ENCODE data around the gene PHACTR2. TPM values are rescaled to one million over a fixed set of nuclear protein-coding genes. Genes with fewer than 3 reads are reported as not detected.

The PHACTR2 gene
- total RNA-seq, 2 donors from 2014 or later = 17.9 to 35.6 TPM

DNA sequence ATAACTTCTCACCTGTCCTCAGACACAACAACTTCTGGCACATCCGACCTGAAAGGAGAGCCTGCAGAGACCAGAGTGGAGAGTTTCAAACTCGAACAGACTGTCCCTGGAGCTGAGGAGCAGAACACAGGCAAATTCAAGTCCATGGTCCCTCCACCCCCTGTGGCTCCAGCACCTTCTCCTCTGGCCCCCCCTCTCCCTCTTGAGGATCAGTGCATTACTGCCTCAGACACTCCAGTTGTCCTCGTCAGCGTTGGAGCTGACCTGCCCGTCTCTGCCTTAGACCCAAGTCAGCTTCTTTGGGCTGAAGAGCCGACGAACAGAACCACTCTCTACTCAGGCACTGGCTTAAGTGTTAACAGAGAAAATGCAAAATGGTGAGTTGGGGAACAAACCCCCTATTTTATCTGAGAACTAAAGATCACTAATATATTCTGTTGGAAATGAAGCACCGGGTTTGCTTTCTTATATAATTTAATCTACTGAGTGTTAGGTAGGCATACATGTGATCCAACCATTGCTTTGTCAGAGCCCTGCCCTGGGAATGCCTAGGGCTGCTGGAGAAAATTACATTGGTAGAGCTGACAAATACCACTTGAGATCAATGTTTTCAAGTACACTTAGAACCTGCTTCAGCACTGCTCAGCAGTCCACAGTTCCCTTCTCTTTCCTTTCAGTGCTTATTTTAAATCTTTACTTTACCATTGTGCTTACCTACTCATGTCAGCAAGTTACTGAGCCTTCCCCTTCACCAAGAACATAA lies 87.8 kb downstream of the PHACTR2 start:
- Histone ChIP-seq H3K27ac (no peak overlapping the region), H3K9me3 (no peaks in the 10 kb centered on the region), H3K4me1 (no peaks in the 10 kb centered on the region), H3K36me3 (replicated peaks in 1 of 2; ENCODE audit: insufficient read depth in 1 of 2, low read depth in 2 of 2) (peaks cover 0 to 2% of the 10 kb centered on the region in 2 donors), H3K27me3 (no peaks in the 10 kb centered on the region), H3K4me3 (no peak overlapping the region)
- 85 to 87% methylated on average over 8 of the region's 8 CpGs for WGBS, 2 donors
- intact Hi-C loops (cut with DNase I) = no loop called here
- DNase-seq = no peak
- TF ChIP-seq, protein P1, sequence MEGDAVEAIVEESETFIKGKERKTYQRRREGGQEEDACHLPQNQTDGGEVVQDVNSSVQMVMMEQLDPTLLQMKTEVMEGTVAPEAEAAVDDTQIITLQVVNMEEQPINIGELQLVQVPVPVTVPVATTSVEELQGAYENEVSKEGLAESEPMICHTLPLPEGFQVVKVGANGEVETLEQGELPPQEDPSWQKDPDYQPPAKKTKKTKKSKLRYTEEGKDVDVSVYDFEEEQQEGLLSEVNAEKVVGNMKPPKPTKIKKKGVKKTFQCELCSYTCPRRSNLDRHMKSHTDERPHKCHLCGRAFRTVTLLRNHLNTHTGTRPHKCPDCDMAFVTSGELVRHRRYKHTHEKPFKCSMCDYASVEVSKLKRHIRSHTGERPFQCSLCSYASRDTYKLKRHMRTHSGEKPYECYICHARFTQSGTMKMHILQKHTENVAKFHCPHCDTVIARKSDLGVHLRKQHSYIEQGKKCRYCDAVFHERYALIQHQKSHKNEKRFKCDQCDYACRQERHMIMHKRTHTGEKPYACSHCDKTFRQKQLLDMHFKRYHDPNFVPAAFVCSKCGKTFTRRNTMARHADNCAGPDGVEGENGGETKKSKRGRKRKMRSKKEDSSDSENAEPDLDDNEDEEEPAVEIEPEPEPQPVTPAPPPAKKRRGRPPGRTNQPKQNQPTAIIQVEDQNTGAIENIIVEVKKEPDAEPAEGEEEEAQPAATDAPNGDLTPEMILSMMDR (IDR thresholded peaks at IDR 0.05) = no peak
- TF ChIP-seq POLR2A (IDR thresholded peaks at IDR 0.05) = no peak
- ATAC-seq = no peak

DNA sequence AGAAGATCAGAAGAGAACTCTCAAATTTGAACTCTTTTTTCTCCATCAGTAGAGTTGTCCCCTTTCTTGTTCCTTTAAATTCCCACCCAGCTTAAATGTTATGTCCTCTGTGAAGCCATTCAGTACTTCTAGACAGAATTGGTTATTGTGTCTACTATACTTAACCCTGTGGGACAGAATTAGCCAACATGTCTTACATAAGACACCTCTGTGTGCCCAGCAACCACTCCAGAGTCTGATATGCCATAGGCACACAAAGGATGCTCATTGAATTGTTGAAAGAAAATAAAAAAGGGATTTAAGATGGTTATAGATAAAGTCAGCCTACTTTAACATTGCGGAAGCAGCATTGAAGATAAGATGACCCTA lies 88.4 kb downstream of the PHACTR2 start:
- H3K36me3 ChIP-seq (replicated peaks in 1 of 2; ENCODE audit: insufficient read depth in 1 of 2, low read depth in 2 of 2) = peaks cover 0 to 2% of the 10 kb centered on the region in 2 donors
- whole genome bisulfite sequencing, 2 donors = 94 to 100% methylated on average over 1 of the region's 1 CpG
- ATAC-seq = no peak

DNA sequence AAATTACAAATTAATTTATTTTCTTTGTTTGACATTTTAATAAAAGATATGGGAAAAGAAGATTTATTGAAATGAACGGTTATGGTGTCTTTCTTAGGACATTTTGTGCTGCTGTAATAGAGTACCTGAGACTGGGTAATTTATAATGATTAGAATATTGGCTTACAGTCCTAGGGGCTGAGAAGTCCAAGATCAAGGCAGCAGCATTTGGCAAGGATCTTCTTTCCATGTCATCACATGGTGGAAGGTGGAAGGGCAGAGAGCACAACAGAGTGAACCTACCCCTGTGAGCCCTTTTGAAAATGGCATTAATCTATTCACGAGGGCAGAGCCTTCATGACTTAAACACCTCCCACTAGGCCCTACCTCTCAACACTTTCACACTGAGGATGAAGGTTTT lies 89.7 kb downstream of the PHACTR2 start:
- H3K27me3 ChIP-seq = no peaks in the 10 kb centered on the region
- H3K9me3 ChIP-seq = no peaks in the 10 kb centered on the region
- no peak overlapping the region for H3K27ac ChIP-seq
- intact Hi-C loops (cut with DNase I) = no loop called here
- WGBS, 2 donors = 93 to 98% methylated on average over 2 of the region's 2 CpGs
- no peak overlapping the region for H3K4me3 ChIP-seq
- no peak for DNase-seq
- ATAC-seq = no peak
- H3K4me1 ChIP-seq = no peaks in the 10 kb centered on the region
- no peak for TF ChIP-seq POLR2A (IDR thresholded peaks at IDR 0.05)
- TF ChIP-seq, protein P1 (IDR thresholded peaks at IDR 0.05) = no peak
- peaks cover 0 to 2% of the 10 kb centered on the region in 2 donors for H3K36me3 ChIP-seq (replicated peaks in 1 of 2; ENCODE audit: insufficient read depth in 1 of 2, low read depth in 2 of 2)

More for the DNA sequence above, 88.4 kb downstream of the PHACTR2 start:
- intact Hi-C loops (cut with DNase I) = no loop called here
- H3K4me1 ChIP-seq = no peaks in the 10 kb centered on the region
- H3K27me3 ChIP-seq = no peaks in the 10 kb centered on the region
- no peak for DNase-seq
- H3K9me3 ChIP-seq = no peaks in the 10 kb centered on the region
- no peak overlapping the region for H3K4me3 ChIP-seq
- no peak for TF ChIP-seq POLR2A (IDR thresholded peaks at IDR 0.05)
- TF ChIP-seq, protein P1 (IDR thresholded peaks at IDR 0.05) = no peak
- H3K27ac ChIP-seq = no peak overlapping the region

DNA sequence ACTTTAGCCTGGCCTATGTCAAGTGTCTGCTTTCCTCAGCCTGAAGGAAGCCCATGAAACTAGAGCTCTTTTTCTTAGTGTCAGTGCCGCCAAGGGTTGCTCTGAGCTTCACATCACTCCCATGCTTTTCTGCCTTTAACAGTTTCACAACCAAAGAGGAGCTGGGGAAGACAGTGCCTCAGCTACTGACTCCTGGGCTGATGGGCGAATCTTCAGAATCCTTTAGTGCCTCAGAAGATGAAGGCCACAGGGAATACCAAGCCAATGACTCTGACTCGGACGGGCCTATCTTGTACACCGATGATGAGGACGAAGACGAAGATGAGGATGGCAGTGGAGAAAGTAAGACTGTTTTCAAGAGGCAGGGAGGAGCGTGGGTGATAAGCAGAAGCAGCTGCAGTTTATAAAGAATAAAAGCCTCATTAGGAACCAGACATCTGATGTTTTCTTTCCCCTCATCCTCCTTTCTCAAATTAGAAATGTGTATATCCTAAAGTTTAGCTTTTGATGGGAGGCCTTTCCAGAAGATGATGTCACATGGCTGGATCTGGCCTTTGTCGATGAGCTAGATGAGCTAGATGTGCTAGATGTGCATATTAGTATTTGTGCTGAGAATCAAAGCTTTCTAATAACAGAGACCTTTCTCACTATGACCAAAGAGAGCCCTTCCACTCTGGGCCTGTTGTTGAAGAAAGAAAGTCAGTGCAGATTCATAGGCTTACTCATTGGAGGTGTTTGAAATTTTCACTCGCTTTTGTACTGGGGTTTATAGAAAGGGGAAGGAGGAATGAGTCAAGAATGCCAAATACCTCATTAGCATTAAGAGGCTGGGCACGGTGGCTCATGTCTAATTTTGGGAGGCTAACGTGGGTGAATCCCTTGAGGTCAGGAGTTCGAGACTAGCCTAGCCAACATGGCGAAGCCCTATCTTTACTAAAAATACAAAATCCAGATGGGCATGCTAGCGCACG lies 94.6 kb downstream of the PHACTR2 start:
- H3K4me3 ChIP-seq = no peak overlapping the region
- H3K27me3 ChIP-seq = no peaks in the 10 kb centered on the region
- intact Hi-C loops (cut with DNase I) = no loop called here
- DNase-seq = no peak
- H3K9me3 ChIP-seq = no peaks in the 10 kb centered on the region
- TF ChIP-seq, protein P1 (IDR thresholded peaks at IDR 0.05) = no peak
- no peak for TF ChIP-seq POLR2A (IDR thresholded peaks at IDR 0.05)
- no peak overlapping the region for H3K27ac ChIP-seq
- ATAC-seq = no peak
- peaks cover 0 to 4% of the 10 kb centered on the region in 2 donors for H3K36me3 ChIP-seq (replicated peaks in 1 of 2; ENCODE audit: insufficient read depth in 1 of 2, low read depth in 2 of 2)
- H3K4me1 ChIP-seq = peaks cover 5% of the 10 kb centered on the region
- WGBS, 2 donors = 84 to 89% methylated on average over 16 of the region's 16 CpGs

Measured in body of pancreas (tissue), 4 donors.